Caco-2 (cell line): ENCODE results near the gene PAFAH2. TPM values are rescaled to one million over a fixed set of nuclear protein-coding genes. Genes with fewer than 3 reads are reported as not detected.

Experiments used
- BruUV-seq: library from RNA; stranded (reverse); fragments of 400-500 nt; replicated peaks from 2 replicates; lab custom pipeline; 2021; lab: Mats Ljungman, UMichigan
- CTCF ChIA-PET: fragments of 300-600 bp; sonication (Branson Sonifier 250); formaldehyde crosslinking; loops from one replicate; lab custom pipeline; 2022; ENCODE audit warnings: antibody characterized with exemption; lab: Charles Lee
- POLR2A ChIA-PET: fragments of 300-600 bp; sonication (Branson Sonifier 250); formaldehyde crosslinking; loops from one replicate; lab custom pipeline; 2022; ENCODE audit warnings: antibody characterized with exemption; lab: Charles Lee
- DNase-seq, 2 experiments: peaks; one replicate each; pipeline versions ENCODE4 v3.0.0 to v3.0.0-alpha.2; 2020 to 2022
- H3K27me3 ChIP-seq: replicated peaks from 2 replicates; pipeline ENCODE4 v1.6.0; 2011; ENCODE audit warnings: low read length; ENCODE audit not compliant: control insufficient read depth, insufficient read depth
- H3K36me3 ChIP-seq: 2 replicates; pipeline ENCODE4 v1.5.1; 2011; ENCODE audit warnings: low read length; ENCODE audit not compliant: control insufficient read depth, insufficient read depth
- H3K4me1 ChIP-seq: fragments of 250-450 bp; sonication (Bioruptor Pico); 2 replicates; pipeline ENCODE4 v1.5.1; 2020; ENCODE audit warnings: mild to moderate bottlenecking
- H3K4me3 ChIP-seq: 2 replicates; pipeline ENCODE4 v1.5.1; 2011; ENCODE audit warnings: low read depth, mild to moderate bottlenecking, control low read depth, low read length
- H3K9me3 ChIP-seq: fragments of 250-450 bp; sonication (Bioruptor Pico); 2 replicates; pipeline ENCODE4 v1.5.1; 2020; ENCODE audit warnings: mild to moderate bottlenecking, moderate library complexity
- H3K27ac Mint-ChIP-seq: one replicate; pipeline ENCODE4 v1.8.0; 2022; ENCODE audit warnings: mixed read lengths; ENCODE audit not compliant: unreplicated experiment
- H3K27me3 Mint-ChIP-seq: one replicate; pipeline ENCODE4 v1.8.0; 2022; ENCODE audit warnings: mixed read lengths; ENCODE audit not compliant: insufficient read depth, unreplicated experiment
- H3K36me3 Mint-ChIP-seq: one replicate; pipeline ENCODE4 v1.8.0; 2022; ENCODE audit warnings: mild to moderate bottlenecking, mixed read lengths; ENCODE audit not compliant: insufficient read depth, unreplicated experiment
- H3K4me1 Mint-ChIP-seq: one replicate; pipeline ENCODE4 v1.8.0; 2022; ENCODE audit warnings: low read depth, mixed read lengths; ENCODE audit not compliant: unreplicated experiment
- H3K4me3 Mint-ChIP-seq: one replicate; pipeline ENCODE4 v1.8.0; 2022; ENCODE audit warnings: mild to moderate bottlenecking, moderate library complexity, mixed read lengths; ENCODE audit not compliant: unreplicated experiment
- H3K9me3 Mint-ChIP-seq: one replicate; pipeline ENCODE4 v1.8.0; 2022; ENCODE audit warnings: mixed read lengths; ENCODE audit not compliant: unreplicated experiment
- CTCF ChIP-seq, 2 experiments: fragments of 200-600 bp in 1 of 2; IDR thresholded peaks; 1 replicate in 1 of 2; 2 replicates in 1 of 2; pipeline versions ENCODE4 v1.5.1 to v1.8.0; 2011 to 2022; ENCODE audit warnings: antibody characterized with exemption in 1 of 2, control low read depth in 1 of 2, inconsistent platforms in 1 of 2, low read depth in 1 of 2, low read length in 1 of 2, mild to moderate bottlenecking in 1 of 2, moderate library complexity in 1 of 2; ENCODE audit not compliant: insufficient read depth in 1 of 2, severe bottlenecking in 1 of 2, unreplicated experiment in 1 of 2
- intact Hi-C: fragments of 100-400 bp; cut with micrococcal nuclease; formaldehyde crosslinking; loops from one replicate; pipeline ENCODE4 v1.10.0; 2022; ENCODE audit not compliant: unreplicated experiment
- total RNA-seq: library from RNA; stranded (reverse); gene quantifications from 2 replicates; pipeline ENCODE4 v1.2.3, GENCODE V29; 2022

Gene PAFAH2
- total RNA-seq, 1 experiment from 2014 or later: 8.0 TPM

GRCh38 chr1:25959611-25960010, 38.3 kb downstream of the PAFAH2 start:
- no peak overlapping the region for H3K4me3 Mint-ChIP-seq

GRCh38 chr1:25958465-25958864, 39.4 kb downstream of the PAFAH2 start:
- Histone ChIP-seq H3K36me3 (no peaks in the 10 kb centered on the region), H3K27me3 (no peaks in the 10 kb centered on the region), H3K9me3 (no peaks in the 10 kb centered on the region), H3K4me3 (no peak overlapping the region), H3K4me1 (no peaks in the 10 kb centered on the region)
- DNase-seq: no peak
- POLR2A ChIA-PET: no interaction called here
- CTCF ChIA-PET: no interaction called here
- H3K27ac Mint-ChIP-seq: no peak overlapping the region
- H3K36me3 Mint-ChIP-seq: peaks cover 17% of the 10 kb centered on the region
- no peak for TF ChIP-seq CTCF (IDR thresholded peaks at IDR 0.05; ENCODE audit: insufficient read depth in 1 of 2, low read depth in 1 of 2, low read length in 1 of 2, severe bottlenecking in 1 of 2, unreplicated experiment in 1 of 2)
- H3K4me3 Mint-ChIP-seq: no peak overlapping the region
- H3K9me3 Mint-ChIP-seq: no peaks in the 10 kb centered on the region
- H3K4me1 Mint-ChIP-seq: no peaks in the 10 kb centered on the region
- intact Hi-C loops: no loop called here
- no TSS peak for BruUV-seq
- H3K27me3 Mint-ChIP-seq: no peaks in the 10 kb centered on the region

More at GRCh38 chr1:25959611-25960010, 38.3 kb downstream of the PAFAH2 start:
- peaks cover 17% of the 10 kb centered on the region for H3K36me3 Mint-ChIP-seq
- no peak for TF ChIP-seq CTCF (IDR thresholded peaks at IDR 0.05; ENCODE audit: insufficient read depth in 1 of 2, low read depth in 1 of 2, low read length in 1 of 2, severe bottlenecking in 1 of 2, unreplicated experiment in 1 of 2)
- Histone ChIP-seq H3K9me3 (no peaks in the 10 kb centered on the region), H3K27me3 (no peaks in the 10 kb centered on the region), H3K4me1 (no peaks in the 10 kb centered on the region), H3K4me3 (no peak overlapping the region), H3K36me3 (no peaks in the 10 kb centered on the region)
- ChIA-PET CTCF (no interaction called here), POLR2A (no interaction called here)
- no peak for DNase-seq
- intact Hi-C loops: no loop called here
- no TSS peak for BruUV-seq
- no peaks in the 10 kb centered on the region for H3K27me3 Mint-ChIP-seq
- no peaks in the 10 kb centered on the region for H3K4me1 Mint-ChIP-seq
- H3K9me3 Mint-ChIP-seq: no peaks in the 10 kb centered on the region
- H3K27ac Mint-ChIP-seq: no peak overlapping the region

GRCh38 chr1:25955553-25955952, 42.3 kb downstream of the PAFAH2 start:
- ChIA-PET CTCF (no interaction called here), POLR2A (no interaction called here)
- H3K4me1 ChIP-seq: no peaks in the 10 kb centered on the region
- H3K9me3 ChIP-seq: no peaks in the 10 kb centered on the region
- no peaks in the 10 kb centered on the region for H3K36me3 ChIP-seq
- no peak for DNase-seq
- H3K9me3 Mint-ChIP-seq: no peaks in the 10 kb centered on the region
- no peaks in the 10 kb centered on the region for H3K27me3 ChIP-seq
- H3K4me3 ChIP-seq: no peak overlapping the region
- H3K27me3 Mint-ChIP-seq: no peaks in the 10 kb centered on the region
- intact Hi-C loops: no loop called here
- peaks cover 17% of the 10 kb centered on the region for H3K36me3 Mint-ChIP-seq
- no peak overlapping the region for H3K4me3 Mint-ChIP-seq
- H3K4me1 Mint-ChIP-seq: no peaks in the 10 kb centered on the region
- BruUV-seq: no TSS peak
- no peak overlapping the region for H3K27ac Mint-ChIP-seq
- no peak for TF ChIP-seq CTCF (IDR thresholded peaks at IDR 0.05; ENCODE audit: insufficient read depth in 1 of 2, low read depth in 1 of 2, low read length in 1 of 2, severe bottlenecking in 1 of 2, unreplicated experiment in 1 of 2)
